ENCODE data around the gene NACC2.

The NACC2 gene

DNA sequence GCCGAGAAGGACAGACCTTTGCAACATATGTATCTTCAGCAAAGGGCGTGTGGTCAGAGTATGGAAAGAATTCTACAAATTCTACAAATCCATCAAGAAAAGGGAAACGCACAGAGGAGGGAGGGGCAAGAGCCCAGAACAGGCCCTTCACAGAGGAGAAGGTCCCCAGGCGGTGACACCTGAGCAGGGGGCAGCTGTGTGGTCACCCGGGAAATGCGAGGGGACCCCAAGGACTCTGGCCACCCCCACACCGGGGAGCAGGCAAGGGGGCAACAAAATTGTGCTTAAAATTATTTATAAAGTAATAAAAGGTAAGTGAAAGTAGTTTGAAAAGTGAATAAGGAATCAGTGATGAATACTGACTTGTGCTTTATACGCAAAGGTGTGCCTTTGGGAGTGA lies 17.6 kb downstream of the NACC2 start:
- CTCF ChIA-PET, result interaction anchor here (0.6 kb wide), 1 partner anchor 12 kb away, joined by 3 read pairs; no protein-coding TSS in a partner anchor
- POLR2A ChIA-PET, result interaction anchor here (0.6 kb wide), 1 partner anchor 1045 kb away, joined by 3 read pairs; no protein-coding TSS in a partner anchor

DNA sequence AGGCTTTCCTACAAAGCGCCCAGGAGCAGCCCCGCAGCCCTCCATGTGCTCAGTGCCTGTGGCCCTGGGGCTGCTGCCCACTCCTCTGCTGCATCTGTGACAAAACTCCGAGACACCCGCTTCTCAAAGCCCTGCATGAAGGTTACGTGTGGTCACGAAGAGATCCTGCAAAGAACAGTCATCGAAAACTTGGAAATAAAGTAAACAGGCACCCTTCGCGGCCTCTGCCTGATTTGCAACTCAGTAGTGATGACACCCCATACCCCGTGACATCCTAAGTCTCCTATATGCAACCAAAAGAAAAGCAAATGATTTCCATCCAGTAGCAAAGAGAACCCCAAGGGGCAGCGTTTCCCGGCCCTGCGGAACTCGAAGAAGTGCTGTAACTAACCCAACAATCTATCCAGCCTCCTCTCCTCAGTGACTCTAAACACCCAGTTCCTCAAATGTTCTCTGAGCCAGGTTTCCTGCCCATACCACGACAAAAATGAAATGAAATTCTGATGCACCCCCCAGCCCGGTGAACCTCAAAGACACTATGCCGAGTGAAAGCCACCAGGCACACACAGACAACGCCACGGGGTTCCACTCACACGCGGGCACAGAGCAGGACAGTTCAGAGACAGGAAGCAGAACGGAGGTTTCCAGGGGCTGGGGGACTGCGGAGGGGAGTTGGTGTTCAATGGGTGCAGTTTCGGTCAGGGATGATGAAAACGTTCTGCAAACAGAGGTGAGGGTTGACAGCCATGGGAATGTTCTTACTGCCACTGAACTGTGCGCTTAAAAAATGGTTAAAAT lies 19.0 kb downstream of the NACC2 start:
- POLR2A ChIA-PET, result no interaction called here
- TF ChIP-seq ZNF16 (tag by site-specific recombination; IDR thresholded peaks at IDR 0.05; ENCODE audit: low read depth) (no peak), BCL11A (tag by site-specific recombination; IDR thresholded peaks at IDR 0.05; ENCODE audit: low read depth) (no peak), KLF16 (tag by site-specific recombination; IDR thresholded peaks at IDR 0.05) (no peak), ZFP69B (tag by site-specific recombination; IDR thresholded peaks at IDR 0.05) (no peak), PRDM1 (tag by site-specific recombination; IDR thresholded peaks at IDR 0.05) (no peak), ZNF776 (tag by site-specific recombination; IDR thresholded peaks at IDR 0.05; ENCODE audit: borderline replicate concordance) (no peak), ZNF664 (tag by site-specific recombination; IDR thresholded peaks at IDR 0.05) (no peak), ZSCAN30 (tag by site-specific recombination; IDR thresholded peaks at IDR 0.05) (no peak), ZSCAN23 (tag by site-specific recombination; IDR thresholded peaks at IDR 0.05) (no peak), ZNF555 (tag by site-specific recombination; conservative IDR thresholded peaks at IDR 0.05) (no peak)
- TF ChIP-seq, protein P1, sequence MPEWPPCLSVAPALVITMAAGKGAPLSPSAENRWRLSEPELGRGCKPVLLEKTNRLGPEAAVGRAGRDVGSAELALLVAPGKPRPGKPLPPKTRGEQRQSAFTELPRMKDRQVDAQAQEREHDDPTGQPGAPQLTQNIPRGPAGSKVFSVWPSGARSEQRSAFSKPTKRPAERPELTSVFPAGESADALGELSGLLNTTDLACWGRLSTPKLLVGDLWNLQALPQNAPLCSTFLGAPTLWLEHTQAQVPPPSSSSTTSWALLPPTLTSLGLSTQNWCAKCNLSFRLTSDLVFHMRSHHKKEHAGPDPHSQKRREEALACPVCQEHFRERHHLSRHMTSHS (tag by site-specific recombination; IDR thresholded peaks at IDR 0.05), result no peak
- TF ChIP-seq, protein P2, sequence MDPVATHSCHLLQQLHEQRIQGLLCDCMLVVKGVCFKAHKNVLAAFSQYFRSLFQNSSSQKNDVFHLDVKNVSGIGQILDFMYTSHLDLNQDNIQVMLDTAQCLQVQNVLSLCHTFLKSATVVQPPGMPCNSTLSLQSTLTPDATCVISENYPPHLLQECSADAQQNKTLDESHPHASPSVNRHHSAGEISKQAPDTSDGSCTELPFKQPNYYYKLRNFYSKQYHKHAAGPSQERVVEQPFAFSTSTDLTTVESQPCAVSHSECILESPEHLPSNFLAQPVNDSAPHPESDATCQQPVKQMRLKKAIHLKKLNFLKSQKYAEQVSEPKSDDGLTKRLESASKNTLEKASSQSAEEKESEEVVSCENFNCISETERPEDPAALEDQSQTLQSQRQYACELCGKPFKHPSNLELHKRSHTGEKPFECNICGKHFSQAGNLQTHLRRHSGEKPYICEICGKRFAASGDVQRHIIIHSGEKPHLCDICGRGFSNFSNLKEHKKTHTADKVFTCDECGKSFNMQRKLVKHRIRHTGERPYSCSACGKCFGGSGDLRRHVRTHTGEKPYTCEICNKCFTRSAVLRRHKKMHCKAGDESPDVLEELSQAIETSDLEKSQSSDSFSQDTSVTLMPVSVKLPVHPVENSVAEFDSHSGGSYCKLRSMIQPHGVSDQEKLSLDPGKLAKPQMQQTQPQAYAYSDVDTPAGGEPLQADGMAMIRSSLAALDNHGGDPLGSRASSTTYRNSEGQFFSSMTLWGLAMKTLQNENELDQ (tag by site-specific recombination; IDR thresholded peaks at IDR 0.05; ENCODE audit: low read depth), result no peak
- TF ChIP-seq, protein P3, sequence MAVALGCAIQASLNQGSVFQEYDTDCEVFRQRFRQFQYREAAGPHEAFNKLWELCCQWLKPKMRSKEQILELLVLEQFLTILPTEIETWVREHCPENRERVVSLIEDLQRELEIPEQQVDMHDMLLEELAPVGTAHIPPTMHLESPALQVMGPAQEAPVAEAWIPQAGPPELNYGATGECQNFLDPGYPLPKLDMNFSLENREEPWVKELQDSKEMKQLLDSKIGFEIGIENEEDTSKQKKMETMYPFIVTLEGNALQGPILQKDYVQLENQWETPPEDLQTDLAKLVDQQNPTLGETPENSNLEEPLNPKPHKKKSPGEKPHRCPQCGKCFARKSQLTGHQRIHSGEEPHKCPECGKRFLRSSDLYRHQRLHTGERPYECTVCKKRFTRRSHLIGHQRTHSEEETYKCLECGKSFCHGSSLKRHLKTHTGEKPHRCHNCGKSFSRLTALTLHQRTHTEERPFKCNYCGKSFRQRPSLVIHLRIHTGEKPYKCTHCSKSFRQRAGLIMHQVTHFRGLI (tag by site-specific recombination; IDR thresholded peaks at IDR 0.05), result no peak
- TF ChIP-seq, protein P4, sequence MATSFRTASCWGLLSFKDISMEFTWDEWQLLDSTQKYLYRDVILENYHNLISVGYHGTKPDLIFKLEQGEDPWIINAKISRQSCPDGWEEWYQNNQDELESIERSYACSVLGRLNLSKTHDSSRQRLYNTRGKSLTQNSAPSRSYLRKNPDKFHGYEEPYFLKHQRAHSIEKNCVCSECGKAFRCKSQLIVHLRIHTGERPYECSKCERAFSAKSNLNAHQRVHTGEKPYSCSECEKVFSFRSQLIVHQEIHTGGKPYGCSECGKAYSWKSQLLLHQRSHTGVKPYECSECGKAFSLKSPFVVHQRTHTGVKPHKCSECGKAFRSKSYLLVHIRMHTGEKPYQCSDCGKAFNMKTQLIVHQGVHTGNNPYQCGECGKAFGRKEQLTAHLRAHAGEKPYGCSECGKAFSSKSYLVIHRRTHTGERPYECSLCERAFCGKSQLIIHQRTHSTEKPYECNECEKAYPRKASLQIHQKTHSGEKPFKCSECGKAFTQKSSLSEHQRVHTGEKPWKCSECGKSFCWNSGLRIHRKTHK (tag by site-specific recombination; IDR thresholded peaks at IDR 0.05), result no peak
- TF ChIP-seq, protein P5, sequence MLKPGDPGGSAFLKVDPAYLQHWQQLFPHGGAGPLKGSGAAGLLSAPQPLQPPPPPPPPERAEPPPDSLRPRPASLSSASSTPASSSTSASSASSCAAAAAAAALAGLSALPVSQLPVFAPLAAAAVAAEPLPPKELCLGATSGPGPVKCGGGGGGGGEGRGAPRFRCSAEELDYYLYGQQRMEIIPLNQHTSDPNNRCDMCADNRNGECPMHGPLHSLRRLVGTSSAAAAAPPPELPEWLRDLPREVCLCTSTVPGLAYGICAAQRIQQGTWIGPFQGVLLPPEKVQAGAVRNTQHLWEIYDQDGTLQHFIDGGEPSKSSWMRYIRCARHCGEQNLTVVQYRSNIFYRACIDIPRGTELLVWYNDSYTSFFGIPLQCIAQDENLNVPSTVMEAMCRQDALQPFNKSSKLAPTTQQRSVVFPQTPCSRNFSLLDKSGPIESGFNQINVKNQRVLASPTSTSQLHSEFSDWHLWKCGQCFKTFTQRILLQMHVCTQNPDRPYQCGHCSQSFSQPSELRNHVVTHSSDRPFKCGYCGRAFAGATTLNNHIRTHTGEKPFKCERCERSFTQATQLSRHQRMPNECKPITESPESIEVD (tag by site-specific recombination; IDR thresholded peaks at IDR 0.05), result no peak
- TF ChIP-seq, protein P6, sequence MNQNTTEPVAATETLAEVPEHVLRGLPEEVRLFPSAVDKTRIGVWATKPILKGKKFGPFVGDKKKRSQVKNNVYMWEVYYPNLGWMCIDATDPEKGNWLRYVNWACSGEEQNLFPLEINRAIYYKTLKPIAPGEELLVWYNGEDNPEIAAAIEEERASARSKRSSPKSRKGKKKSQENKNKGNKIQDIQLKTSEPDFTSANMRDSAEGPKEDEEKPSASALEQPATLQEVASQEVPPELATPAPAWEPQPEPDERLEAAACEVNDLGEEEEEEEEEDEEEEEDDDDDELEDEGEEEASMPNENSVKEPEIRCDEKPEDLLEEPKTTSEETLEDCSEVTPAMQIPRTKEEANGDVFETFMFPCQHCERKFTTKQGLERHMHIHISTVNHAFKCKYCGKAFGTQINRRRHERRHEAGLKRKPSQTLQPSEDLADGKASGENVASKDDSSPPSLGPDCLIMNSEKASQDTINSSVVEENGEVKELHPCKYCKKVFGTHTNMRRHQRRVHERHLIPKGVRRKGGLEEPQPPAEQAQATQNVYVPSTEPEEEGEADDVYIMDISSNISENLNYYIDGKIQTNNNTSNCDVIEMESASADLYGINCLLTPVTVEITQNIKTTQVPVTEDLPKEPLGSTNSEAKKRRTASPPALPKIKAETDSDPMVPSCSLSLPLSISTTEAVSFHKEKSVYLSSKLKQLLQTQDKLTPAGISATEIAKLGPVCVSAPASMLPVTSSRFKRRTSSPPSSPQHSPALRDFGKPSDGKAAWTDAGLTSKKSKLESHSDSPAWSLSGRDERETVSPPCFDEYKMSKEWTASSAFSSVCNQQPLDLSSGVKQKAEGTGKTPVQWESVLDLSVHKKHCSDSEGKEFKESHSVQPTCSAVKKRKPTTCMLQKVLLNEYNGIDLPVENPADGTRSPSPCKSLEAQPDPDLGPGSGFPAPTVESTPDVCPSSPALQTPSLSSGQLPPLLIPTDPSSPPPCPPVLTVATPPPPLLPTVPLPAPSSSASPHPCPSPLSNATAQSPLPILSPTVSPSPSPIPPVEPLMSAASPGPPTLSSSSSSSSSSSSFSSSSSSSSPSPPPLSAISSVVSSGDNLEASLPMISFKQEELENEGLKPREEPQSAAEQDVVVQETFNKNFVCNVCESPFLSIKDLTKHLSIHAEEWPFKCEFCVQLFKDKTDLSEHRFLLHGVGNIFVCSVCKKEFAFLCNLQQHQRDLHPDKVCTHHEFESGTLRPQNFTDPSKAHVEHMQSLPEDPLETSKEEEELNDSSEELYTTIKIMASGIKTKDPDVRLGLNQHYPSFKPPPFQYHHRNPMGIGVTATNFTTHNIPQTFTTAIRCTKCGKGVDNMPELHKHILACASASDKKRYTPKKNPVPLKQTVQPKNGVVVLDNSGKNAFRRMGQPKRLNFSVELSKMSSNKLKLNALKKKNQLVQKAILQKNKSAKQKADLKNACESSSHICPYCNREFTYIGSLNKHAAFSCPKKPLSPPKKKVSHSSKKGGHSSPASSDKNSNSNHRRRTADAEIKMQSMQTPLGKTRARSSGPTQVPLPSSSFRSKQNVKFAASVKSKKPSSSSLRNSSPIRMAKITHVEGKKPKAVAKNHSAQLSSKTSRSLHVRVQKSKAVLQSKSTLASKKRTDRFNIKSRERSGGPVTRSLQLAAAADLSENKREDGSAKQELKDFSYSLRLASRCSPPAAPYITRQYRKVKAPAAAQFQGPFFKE (tag by site-specific recombination; IDR thresholded peaks at IDR 0.05; ENCODE audit: borderline replicate concordance), result no peak

More for the DNA sequence above, 17.6 kb downstream of the NACC2 start:
- Histone ChIP-seq H3K9me3 (ENCODE audit: control insufficient read depth, insufficient read depth, low read depth, low read length) (no peaks in the 10 kb centered on the region), H3K4me1 (ENCODE audit: control insufficient read depth, insufficient read depth, low read length) (no peaks in the 10 kb centered on the region), H3K27ac (ENCODE audit: extremely low read depth, low read depth, low read length) (no peak overlapping the region), H3K36me3 (ENCODE audit: control insufficient read depth in 2 of 2, insufficient read depth in 1 of 2, low read length in 2 of 2) (peaks cover 0 to 15% of the 10 kb centered on the region in 2 experiments; a peak in 1 of 3 replicates), H3K4me3 (ENCODE audit: low read depth, low read length) (no peak overlapping the region)
- no peak for TF ChIP-seq ZFP37 (tag by site-specific recombination; IDR thresholded peaks at IDR 0.05)
- TF ChIP-seq PRDM1 (tag by site-specific recombination; IDR thresholded peaks at IDR 0.05), result 0 out of 2 replicates have a peak, but pooled peaks have one; percentile 9

More for the DNA sequence above, 19.0 kb downstream of the NACC2 start:
- no peaks in the 10 kb centered on the region for H3K9me3 ChIP-seq (ENCODE audit: control insufficient read depth, insufficient read depth, low read depth, low read length)
- no peak overlapping the region for H3K27ac ChIP-seq (ENCODE audit: extremely low read depth, low read depth, low read length)
- peaks cover 0 to 15% of the 10 kb centered on the region in 2 experiments; a peak in 1 of 3 replicates for H3K36me3 ChIP-seq (ENCODE audit: control insufficient read depth in 2 of 2, insufficient read depth in 1 of 2, low read length in 2 of 2)
- H3K4me3 ChIP-seq (ENCODE audit: low read depth, low read length), result no peak overlapping the region
- H3K4me1 ChIP-seq (ENCODE audit: control insufficient read depth, insufficient read depth, low read length), result no peaks in the 10 kb centered on the region
- CTCF ChIA-PET, result no interaction called here

Data from HEK293 (cell line).